ENCODE measurements around the gene HADH. TPM values are rescaled to one million over a fixed set of nuclear protein-coding genes. Genes with fewer than 3 reads are reported as not detected.

HADH gene
- 21.8 to 24.2 TPM (median 23.7 TPM) in 5 replicates for total RNA-seq (2022; extraction: Qiagen RNA extraction)

GRCh38 chr4:107989537-107990386, at the start of gene HADH:
HADH (plus strand) TSS chr4:107989889; CDS start chr4:107989933, 44 bp downstream.

Other genes with a start within 250 kb of the HADH start
- 19.8 to 28.5 TPM (median 27.1 TPM) in 5 replicates for gene SGMS2, start 165.0 kb upstream of the HADH start, total RNA-seq (2022; extraction: Qiagen RNA extraction)
- gene CYP2U1, start 58.3 kb upstream of the HADH start, total RNA-seq (2022; extraction: Qiagen RNA extraction) = 1.3 to 1.8 TPM (median 1.6 TPM) in 5 replicates
- 0.07 to 0.19 TPM (median 0.12 TPM) in 5 replicates for gene LEF1, start 179.0 kb downstream of the HADH start, total RNA-seq (2022; extraction: Qiagen RNA extraction)